Adipocyte (in vitro differentiated cells): ENCODE measurements around the gene ZFHX2.

Experiments
- DNase-seq: peaks from one replicate; pipeline ENCODE4 v3.0.0-alpha.2; 2015; ENCODE audit warnings: low read depth
- H3K27me3 ChIP-seq: replicated peaks from 2 replicates; pipeline ENCODE4 v1.7.0; 2013; ENCODE audit warnings: mild to moderate bottlenecking, low read length, moderate library complexity; ENCODE audit not compliant: control insufficient read depth, insufficient read depth
- H3K36me3 ChIP-seq: 2 replicates; pipeline ENCODE4 v1.7.0; 2013; ENCODE audit warnings: low read length, mild to moderate bottlenecking, moderate library complexity; ENCODE audit not compliant: control insufficient read depth, insufficient read depth, severe bottlenecking
- H3K4me1 ChIP-seq: 2 replicates; pipeline ENCODE4 v1.7.0; 2013; ENCODE audit warnings: mild to moderate bottlenecking, low read length, moderate library complexity; ENCODE audit not compliant: control insufficient read depth, insufficient read depth
- H3K4me3 ChIP-seq: 2 replicates; pipeline ENCODE4 v1.7.0; 2013; ENCODE audit warnings: mild to moderate bottlenecking, low read length, moderate library complexity
- H3K9ac ChIP-seq: 2 replicates; pipeline ENCODE4 v1.7.0; 2013; ENCODE audit warnings: mild to moderate bottlenecking, low read length, moderate library complexity
- H3K9me3 ChIP-seq: 2 replicates; pipeline ENCODE4 v1.7.0; 2013; ENCODE audit warnings: mild to moderate bottlenecking, low read length, moderate library complexity; ENCODE audit not compliant: control insufficient read depth

ZFHX2 gene

GRCh38 chr14:23521785-23522640 is 29.6 kb downstream of the ZFHX2 start:
- H3K27me3 ChIP-seq, result no peaks in the 10 kb centered on the region
- peaks cover 13% of the 10 kb centered on the region for H3K4me1 ChIP-seq
- DNase-seq, result no peak
- no peaks in the 10 kb centered on the region for H3K36me3 ChIP-seq
- no peak overlapping the region for H3K9ac ChIP-seq
- H3K9me3 ChIP-seq, result no peaks in the 10 kb centered on the region
- no peak overlapping the region for H3K4me3 ChIP-seq

GRCh38 chr14:23520899-23521533 is 30.5 kb downstream of the ZFHX2 start:
- DNase-seq, result no peak
- Histone ChIP-seq H3K27me3 (no peaks in the 10 kb centered on the region), H3K9me3 (no peaks in the 10 kb centered on the region), H3K36me3 (no peaks in the 10 kb centered on the region), H3K9ac (no peak overlapping the region), H3K4me1 (peaks cover 13% of the 10 kb centered on the region), H3K4me3 (no peak overlapping the region)

GRCh38 chr14:23518709-23519108 is 32.9 kb downstream of the ZFHX2 start:
- H3K36me3 ChIP-seq, result no peaks in the 10 kb centered on the region
- H3K9ac ChIP-seq, result no peak overlapping the region
- H3K4me3 ChIP-seq, result no peak overlapping the region
- H3K27me3 ChIP-seq, result no peaks in the 10 kb centered on the region
- DNase-seq, result no peak
- peaks cover 13% of the 10 kb centered on the region for H3K4me1 ChIP-seq
- H3K9me3 ChIP-seq, result no peaks in the 10 kb centered on the region

GRCh38 chr14:23517650-23518326 is 33.8 kb downstream of the ZFHX2 start:
- H3K4me3 ChIP-seq, result no peak overlapping the region
- H3K27me3 ChIP-seq, result no peaks in the 10 kb centered on the region
- peaks cover 13% of the 10 kb centered on the region for H3K4me1 ChIP-seq
- no peak for DNase-seq
- no peaks in the 10 kb centered on the region for H3K9me3 ChIP-seq
- H3K36me3 ChIP-seq, result no peaks in the 10 kb centered on the region
- no peak overlapping the region for H3K9ac ChIP-seq

GRCh38 chr14:23514644-23514957 is 37.0 kb downstream of the ZFHX2 start:
- Histone ChIP-seq H3K9ac (no peak overlapping the region), H3K36me3 (no peaks in the 10 kb centered on the region)
- no peak for DNase-seq

GRCh38 chr14:23513818-23514643 is 37.5 kb downstream of the ZFHX2 start:
- H3K36me3 ChIP-seq, result no peaks in the 10 kb centered on the region
- no peak for DNase-seq
- no peaks in the 10 kb centered on the region for H3K27me3 ChIP-seq
- H3K9me3 ChIP-seq, result no peaks in the 10 kb centered on the region
- peaks cover 13% of the 10 kb centered on the region for H3K4me1 ChIP-seq
- no peak overlapping the region for H3K9ac ChIP-seq
- H3K4me3 ChIP-seq, result no peak overlapping the region

More at GRCh38 chr14:23514644-23514957, 37.0 kb downstream of the ZFHX2 start:
- H3K4me1 ChIP-seq, result peaks cover 13% of the 10 kb centered on the region
- no peak overlapping the region for H3K4me3 ChIP-seq
- no peaks in the 10 kb centered on the region for H3K9me3 ChIP-seq
- H3K27me3 ChIP-seq, result no peaks in the 10 kb centered on the region

GRCh38 chr14:23513005-23513817 is 38.4 kb downstream of the ZFHX2 start:
- peaks cover 5% of the 10 kb centered on the region for H3K4me1 ChIP-seq
- H3K4me3 ChIP-seq, result no peak overlapping the region
- no peak for DNase-seq
- no peaks in the 10 kb centered on the region for H3K9me3 ChIP-seq
- no peak overlapping the region for H3K9ac ChIP-seq
- no peaks in the 10 kb centered on the region for H3K27me3 ChIP-seq
- no peaks in the 10 kb centered on the region for H3K36me3 ChIP-seq

GRCh38 chr14:23512156-23512555 is 39.4 kb downstream of the ZFHX2 start:
- no peaks in the 10 kb centered on the region for H3K4me1 ChIP-seq
- no peaks in the 10 kb centered on the region for H3K27me3 ChIP-seq
- no peak for DNase-seq
- no peak overlapping the region for H3K9ac ChIP-seq
- no peak overlapping the region for H3K4me3 ChIP-seq
- H3K9me3 ChIP-seq, result no peaks in the 10 kb centered on the region
- H3K36me3 ChIP-seq, result no peaks in the 10 kb centered on the region

- H3K36me3 ChIP-seq, result no peaks in the 10 kb centered on the region
- H3K27me3 ChIP-seq, result no peaks in the 10 kb centered on the region
- H3K9ac ChIP-seq, result no peak overlapping the region
- DNase-seq, result no peak
- H3K4me3 ChIP-seq, result no peak overlapping the region
- H3K4me1 ChIP-seq, result peaks cover 6% of the 10 kb centered on the region
- no peaks in the 10 kb centered on the region for H3K9me3 ChIP-seq
Measured at GRCh38 chr14:23494223-23494622, 57.3 kb downstream of the ZFHX2 start.

- no peak overlapping the region for H3K4me3 ChIP-seq
- H3K36me3 ChIP-seq, result no peaks in the 10 kb centered on the region
- H3K27me3 ChIP-seq, result no peaks in the 10 kb centered on the region
- H3K4me1 ChIP-seq, result peaks cover 6% of the 10 kb centered on the region
- H3K9ac ChIP-seq, result no peak overlapping the region
- DNase-seq, result peak; percentile 12
- H3K9me3 ChIP-seq, result no peaks in the 10 kb centered on the region
Measured at GRCh38 chr14:23492618-23493272, 58.8 kb downstream of the ZFHX2 start.
